OCI-LY1 (cell line): ENCODE measurements around the gene MEIOC.

ENCODE experiments used
- H2AFZ ChIP-seq: fragments of 200-600 bp; sonication (generic), shearing (Covaris generic); 2 replicates; pipeline ENCODE4 v1.6.0; 2014; ENCODE audit warnings: antibody characterized with exemption, mild to moderate bottlenecking, low read length
- H3F3A ChIP-seq: fragments of 200-600 bp; sonication (generic), shearing (Covaris generic); 2 replicates; pipeline ENCODE4 v1.6.0; 2014; ENCODE audit warnings: mild to moderate bottlenecking, antibody characterized with exemption, low read length, moderate library complexity; ENCODE audit not compliant: insufficient read depth
- H3K27ac ChIP-seq: fragments of 200-600 bp; sonication (generic); 2 replicates; pipeline ENCODE4 v1.5.1; 2014; ENCODE audit warnings: low read length, mixed run types, mild to moderate bottlenecking, low read depth; ENCODE audit not compliant: poor library complexity, severe bottlenecking
- H3K27me3 ChIP-seq: fragments of 200-600 bp; sonication (generic); 2 replicates; pipeline ENCODE4 v1.6.0; 2014; ENCODE audit warnings: antibody characterized with exemption, mild to moderate bottlenecking, low read length, moderate library complexity; ENCODE audit not compliant: insufficient read depth
- H3K36me3 ChIP-seq: fragments of 200-600 bp; sonication (generic); 2 replicates; pipeline ENCODE4 v1.6.1; 2014; ENCODE audit warnings: mild to moderate bottlenecking, antibody characterized with exemption, low read length, moderate library complexity, mixed read lengths; ENCODE audit not compliant: insufficient read depth
- H3K4me1 ChIP-seq: fragments of 200-600 bp; sonication (generic); 2 replicates; pipeline ENCODE4 v1.5.1; 2014; ENCODE audit warnings: mild to moderate bottlenecking, low read length, moderate library complexity; ENCODE audit not compliant: insufficient read depth, severe bottlenecking
- H3K4me2 ChIP-seq: fragments of 200-600 bp; sonication (generic), shearing (Covaris generic); 2 replicates; pipeline ENCODE4 v1.6.1; 2014; ENCODE audit warnings: low read length
- H3K4me3 ChIP-seq: fragments of 200-600 bp; sonication (generic); 2 replicates; pipeline ENCODE4 v1.5.1; 2014; ENCODE audit warnings: low read length, low read depth, mild to moderate bottlenecking, mixed read lengths; ENCODE audit not compliant: poor library complexity, severe bottlenecking
- H3K79me2 ChIP-seq: fragments of 200-600 bp; shearing (Covaris generic); 2 replicates; pipeline ENCODE4 v1.6.1; 2016; ENCODE audit warnings: mixed run types, low read length, mixed read lengths; ENCODE audit not compliant: insufficient read depth
- H3K9ac ChIP-seq: fragments of 200-600 bp; sonication (generic), shearing (Covaris generic); 2 replicates; pipeline ENCODE4 v1.6.1; 2014; ENCODE audit warnings: mild to moderate bottlenecking, low read length, mixed read lengths
- H3K9me2 ChIP-seq: fragments of 200-600 bp; sonication (generic), shearing (Covaris generic); 2 replicates; pipeline ENCODE4 v1.6.1; 2014; ENCODE audit warnings: low read depth, mild to moderate bottlenecking, low read length, mixed read lengths
- H3K9me3 ChIP-seq: fragments of 200-600 bp; shearing (Covaris generic); 2 replicates; pipeline ENCODE4 v1.6.1; 2014; ENCODE audit warnings: low read length, mixed read lengths
- H4K20me1 ChIP-seq: fragments of 200-600 bp; sonication (generic), shearing (Covaris generic); 2 replicates; pipeline ENCODE4 v1.6.0; 2016; ENCODE audit warnings: mild to moderate bottlenecking, low read length; ENCODE audit not compliant: insufficient read depth
- EZH2 ChIP-seq: fragments of 200-600 bp; sonication (generic), shearing (Covaris generic); IDR thresholded peaks from 2 replicates; pipeline ENCODE4 v1.8.0; 2017; ENCODE audit warnings: borderline replicate concordance, mixed run types, mild to moderate bottlenecking, antibody characterized with exemption, low read length, moderate library complexity, mixed read lengths
- TF ChIP-seq, protein P1 (sequence below): fragments of 200-600 bp; sonication (generic), shearing (Covaris generic); IDR thresholded peaks from 2 replicates; pipeline ENCODE4 v1.5.1; 2017; ENCODE audit warnings: mild to moderate bottlenecking, antibody characterized with exemption, low read length, moderate library complexity, mixed read lengths

MEIOC gene

DNA sequence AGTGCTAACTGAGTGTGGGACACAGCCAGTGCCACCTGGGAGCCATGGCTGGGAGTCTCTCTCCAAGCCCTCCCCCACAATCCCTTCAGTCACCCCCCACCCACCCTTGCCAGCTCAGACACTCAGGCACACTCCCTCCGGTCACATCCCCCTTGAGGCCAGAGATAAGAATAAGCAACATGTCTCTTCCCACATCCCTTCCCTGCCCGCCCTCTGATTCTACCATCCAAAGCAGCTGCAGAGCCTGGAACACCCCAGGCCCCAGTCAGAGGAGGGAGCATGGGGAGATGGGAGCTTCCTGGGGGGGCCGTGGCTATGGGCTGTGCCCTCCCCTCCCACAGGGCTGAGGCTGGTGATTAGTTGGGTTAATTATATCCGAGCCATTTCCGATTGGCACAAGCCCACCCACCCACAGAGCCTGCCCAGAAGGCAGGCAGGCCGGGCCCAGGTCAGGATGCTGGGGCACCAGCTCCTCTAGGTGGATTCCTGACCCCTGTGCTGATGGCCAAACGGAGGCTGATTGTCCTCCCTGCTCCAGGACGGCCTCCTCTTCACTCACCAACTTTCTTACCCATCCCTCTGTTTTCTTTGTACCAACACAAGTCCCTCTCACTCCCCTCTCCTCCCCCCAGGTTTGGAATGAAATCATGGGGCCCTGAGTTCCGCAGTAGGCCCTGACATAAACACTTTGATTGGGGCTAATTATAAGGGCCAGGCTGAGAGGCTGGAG is 28.6 kb upstream of the MEIOC start:
- no peaks in the 10 kb centered on the region for H3K36me3 ChIP-seq
- peak overlapping the region; percentile 69 for H3K9ac ChIP-seq
- peak overlapping the region; percentile 88 for H3K27ac ChIP-seq
- H3K4me2 ChIP-seq: peak overlapping the region; percentile 79
- H3K27me3 ChIP-seq: peaks cover 2% of the 10 kb centered on the region; the same call in 1 of the 2 replicates
- H3K9me3 ChIP-seq: no peaks in the 10 kb centered on the region
- H3F3A ChIP-seq: no peaks in the 10 kb centered on the region
- no peaks in the 10 kb centered on the region for H3K9me2 ChIP-seq
- H3K4me1 ChIP-seq: peaks cover 21% of the 10 kb centered on the region
- no peaks in the 10 kb centered on the region for H3K79me2 ChIP-seq
- H2AFZ ChIP-seq: 0 out of 2 replicates have a peak overlapping the region, but pooled peaks have one; percentile 17
- H4K20me1 ChIP-seq: no peaks in the 10 kb centered on the region
- H3K4me3 ChIP-seq: peak overlapping the region; percentile 58
- no peak for TF ChIP-seq EZH2
- TF ChIP-seq, protein P1, sequence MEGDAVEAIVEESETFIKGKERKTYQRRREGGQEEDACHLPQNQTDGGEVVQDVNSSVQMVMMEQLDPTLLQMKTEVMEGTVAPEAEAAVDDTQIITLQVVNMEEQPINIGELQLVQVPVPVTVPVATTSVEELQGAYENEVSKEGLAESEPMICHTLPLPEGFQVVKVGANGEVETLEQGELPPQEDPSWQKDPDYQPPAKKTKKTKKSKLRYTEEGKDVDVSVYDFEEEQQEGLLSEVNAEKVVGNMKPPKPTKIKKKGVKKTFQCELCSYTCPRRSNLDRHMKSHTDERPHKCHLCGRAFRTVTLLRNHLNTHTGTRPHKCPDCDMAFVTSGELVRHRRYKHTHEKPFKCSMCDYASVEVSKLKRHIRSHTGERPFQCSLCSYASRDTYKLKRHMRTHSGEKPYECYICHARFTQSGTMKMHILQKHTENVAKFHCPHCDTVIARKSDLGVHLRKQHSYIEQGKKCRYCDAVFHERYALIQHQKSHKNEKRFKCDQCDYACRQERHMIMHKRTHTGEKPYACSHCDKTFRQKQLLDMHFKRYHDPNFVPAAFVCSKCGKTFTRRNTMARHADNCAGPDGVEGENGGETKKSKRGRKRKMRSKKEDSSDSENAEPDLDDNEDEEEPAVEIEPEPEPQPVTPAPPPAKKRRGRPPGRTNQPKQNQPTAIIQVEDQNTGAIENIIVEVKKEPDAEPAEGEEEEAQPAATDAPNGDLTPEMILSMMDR: no peak

DNA sequence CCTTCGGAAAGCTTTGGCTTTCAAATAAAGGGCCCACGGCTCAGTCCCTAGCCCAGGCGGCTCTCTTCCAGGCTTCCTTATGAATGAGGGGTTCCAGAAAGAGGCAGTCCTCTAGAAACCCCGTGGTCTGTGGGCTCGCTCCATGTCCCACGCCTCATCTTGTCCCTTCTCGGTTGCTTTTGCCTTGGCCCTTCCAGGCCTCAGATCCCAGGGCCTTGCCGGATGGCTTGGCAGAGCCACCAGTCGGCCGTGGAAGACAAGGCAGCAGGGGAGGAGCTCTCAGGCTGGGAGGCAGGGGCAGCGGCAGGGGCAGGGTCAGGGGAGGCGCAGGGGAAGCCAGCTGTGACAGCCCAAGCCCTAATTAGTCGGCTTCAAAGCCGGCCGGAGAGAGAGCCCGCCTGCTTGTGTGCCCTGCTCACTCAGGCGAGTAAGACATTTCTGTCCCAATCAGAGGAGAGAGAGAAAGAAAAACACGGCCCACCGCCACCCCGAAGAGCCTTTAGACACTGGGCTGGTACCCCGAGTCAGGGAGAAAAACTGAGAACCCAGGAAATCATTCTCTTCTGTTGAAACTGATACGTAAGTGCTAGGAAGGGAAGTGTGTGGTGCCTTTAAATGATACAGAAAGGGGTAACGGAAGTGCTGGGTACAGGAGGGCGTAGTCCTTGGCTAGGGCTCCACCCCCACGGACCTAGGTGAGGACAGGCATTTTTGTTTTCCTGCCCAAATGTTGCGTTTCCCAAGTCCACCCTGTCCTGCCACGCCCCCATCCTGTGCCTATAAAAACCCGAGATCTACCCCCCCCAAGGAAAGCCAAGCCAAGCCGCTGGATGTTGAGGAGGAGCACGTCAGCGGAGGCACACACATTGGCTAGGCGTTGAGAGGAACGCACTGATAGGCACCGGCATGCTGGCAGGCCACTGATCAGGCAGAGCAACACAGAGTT is 27.8 kb upstream of the MEIOC start:
- no peak for TF ChIP-seq EZH2
- TF ChIP-seq, protein P1: 0 out of 2 replicates have a peak, but pooled peaks have one; percentile 13
- peak overlapping the region; percentile 58 for H3K4me3 ChIP-seq
- no peaks in the 10 kb centered on the region for H3F3A ChIP-seq
- H3K36me3 ChIP-seq: no peaks in the 10 kb centered on the region
- no peaks in the 10 kb centered on the region for H3K9me2 ChIP-seq
- peak overlapping the region; percentile 88 for H3K27ac ChIP-seq
- H3K9ac ChIP-seq: peak overlapping the region; percentile 69
- H3K4me2 ChIP-seq: peak overlapping the region; percentile 79
- peaks cover under 1% of the 10 kb centered on the region; the same call in 1 of the 2 replicates for H3K27me3 ChIP-seq
- no peaks in the 10 kb centered on the region for H3K79me2 ChIP-seq
- peak overlapping the region; percentile 86 for H2AFZ ChIP-seq
- no peaks in the 10 kb centered on the region for H4K20me1 ChIP-seq
- H3K9me3 ChIP-seq: no peaks in the 10 kb centered on the region
- H3K4me1 ChIP-seq: peaks cover 21% of the 10 kb centered on the region

DNA sequence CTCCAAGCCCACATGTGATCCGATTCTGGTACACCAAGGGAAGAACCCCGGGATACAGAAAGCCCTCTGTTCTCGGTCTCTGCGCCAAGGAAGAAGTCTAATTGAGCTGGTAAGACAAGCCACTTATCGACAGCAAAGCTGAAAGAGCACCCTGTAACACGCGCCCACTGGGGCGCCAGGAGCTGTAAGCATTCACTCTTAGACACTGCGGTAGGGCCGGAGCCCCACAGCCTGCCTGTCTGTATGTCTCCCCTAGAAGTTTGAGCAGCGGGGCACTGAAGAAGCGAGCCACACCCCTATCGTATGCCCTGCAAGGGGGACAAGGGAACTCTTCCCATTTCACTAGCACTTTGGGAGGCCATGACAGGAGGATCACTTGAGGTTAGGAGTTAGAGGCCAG is 27.0 kb upstream of the MEIOC start:
- Histone ChIP-seq H3K9ac (no peak overlapping the region), H4K20me1 (no peaks in the 10 kb centered on the region), H3K79me2 (no peaks in the 10 kb centered on the region), H3K27me3 (no peaks in the 10 kb centered on the region), H3K4me1 (peaks cover 21% of the 10 kb centered on the region), H3K9me2 (no peaks in the 10 kb centered on the region), H3K4me3 (peak overlapping the region; percentile 58), H2AFZ (no peak overlapping the region; the same call in 1 of the 2 replicates), H3K4me2 (no peak overlapping the region), H3K36me3 (no peaks in the 10 kb centered on the region), H3K27ac (peak overlapping the region; percentile 88), H3F3A (no peaks in the 10 kb centered on the region), H3K9me3 (no peaks in the 10 kb centered on the region)
- TF ChIP-seq, protein P1: no peak
- no peak for TF ChIP-seq EZH2
